GM23338 (cell line): ENCODE results near the gene PRSS36. TPM values are rescaled to one million over a fixed set of nuclear protein-coding genes. Genes with fewer than 3 reads are reported as not detected.

Experiments
- ATAC-seq: fragments of 200-7000 bp; cut with Tn5 transposase; 3 replicates; pipeline ENCODE4 v1.9.1; 2020
- DNase-seq: peaks from one replicate; pipeline ENCODE4 v3.0.0-alpha.2; 2015; ENCODE audit warnings: low spot score
- H2AFZ ChIP-seq: fragments of 200-600 bp; sonication (generic); 2 replicates; pipeline ENCODE4 v1.8.0; 2016; ENCODE audit warnings: antibody characterized with exemption, mild to moderate bottlenecking, moderate library complexity
- H3F3A ChIP-seq: fragments of 200-600 bp; sonication (generic); replicated peaks from 2 replicates; pipeline ENCODE4 v1.8.0; 2017; ENCODE audit warnings: antibody characterized with exemption, mixed run types, low read depth
- H3K27ac ChIP-seq: fragments of 200-600 bp; sonication (generic); 2 replicates; pipeline ENCODE4 v1.6.1; 2016; ENCODE audit warnings: low read depth
- H3K27me3 ChIP-seq: fragments of 200-600 bp; sonication (generic); 2 replicates; pipeline ENCODE4 v1.8.0; 2016; ENCODE audit warnings: mild to moderate bottlenecking, mixed run types, moderate library complexity; ENCODE audit not compliant: insufficient read depth
- H3K36me3 ChIP-seq: fragments of 200-600 bp; sonication (generic); 2 replicates; pipeline ENCODE4 v1.8.0; 2016; ENCODE audit warnings: mild to moderate bottlenecking; ENCODE audit not compliant: insufficient read depth
- H3K4me1 ChIP-seq: fragments of 200-600 bp; sonication (generic); 2 replicates; pipeline ENCODE4 v1.8.0; 2016; ENCODE audit warnings: mild to moderate bottlenecking, moderate library complexity; ENCODE audit not compliant: insufficient read depth
- H3K4me2 ChIP-seq: fragments of 200-600 bp; sonication (generic); 2 replicates; pipeline ENCODE4 v1.7.1; 2017; ENCODE audit warnings: mixed run types
- H3K4me3 ChIP-seq: fragments of 200-600 bp; sonication (generic); 2 replicates; pipeline ENCODE4 v1.6.1; 2016; ENCODE audit warnings: mixed run types
- H3K79me2 ChIP-seq: fragments of 200-600 bp; sonication (generic); replicated peaks from 2 replicates; pipeline ENCODE4 v1.8.0; 2017; ENCODE audit warnings: mild to moderate bottlenecking; ENCODE audit not compliant: insufficient read depth
- H3K9me2 ChIP-seq: fragments of 200-600 bp; sonication (generic); 2 replicates; pipeline ENCODE4 v1.8.0; 2017; ENCODE audit not compliant: insufficient read depth
- H4K20me1 ChIP-seq: fragments of 200-600 bp; sonication (generic); replicated peaks from 2 replicates; pipeline ENCODE4 v1.8.0; 2017; ENCODE audit warnings: mild to moderate bottlenecking; ENCODE audit not compliant: insufficient read depth
- H3K27ac Mint-ChIP-seq: 2 replicates; pipeline ENCODE4 v1.8.0; 2020; ENCODE audit warnings: inconsistent platforms, mild to moderate bottlenecking, moderate library complexity, mixed read lengths
- H3K27me3 Mint-ChIP-seq: 3 replicates; pipeline ENCODE4 v1.8.0; 2022; ENCODE audit warnings: low read depth, mild to moderate bottlenecking, moderate library complexity, mixed read lengths, inconsistent platforms; ENCODE audit not compliant: insufficient read depth, poor library complexity
- H3K36me3 Mint-ChIP-seq: 3 replicates; pipeline ENCODE4 v1.8.0; 2021; ENCODE audit warnings: low read depth, mild to moderate bottlenecking, inconsistent platforms, moderate library complexity, mixed read lengths
- H3K4me1 Mint-ChIP-seq: 3 replicates; pipeline ENCODE4 v1.8.0; 2020; ENCODE audit warnings: mild to moderate bottlenecking, inconsistent platforms, mixed read lengths
- H3K4me3 Mint-ChIP-seq: 3 replicates; pipeline ENCODE4 v1.8.0; 2021; ENCODE audit warnings: moderate library complexity, mild to moderate bottlenecking, inconsistent platforms, mixed read lengths
- H3K9me3 Mint-ChIP-seq: 3 replicates; pipeline ENCODE4 v1.8.0; 2020; ENCODE audit warnings: moderate library complexity, mild to moderate bottlenecking, inconsistent platforms, mixed read lengths
- CREB1 ChIP-seq: fragments of 250-450 bp; sonication (Bioruptor Pico); IDR thresholded peaks from 2 replicates; pipeline ENCODE4 v1.5.0; 2020; ENCODE audit warnings: low read depth, mild to moderate bottlenecking, moderate library complexity
- CTCF ChIP-seq, 2 experiments: fragments of 200-600 bp in 1 of 2; sonication (generic) in 1 of 2; conservative IDR thresholded peaks; 2 replicates each; pipeline versions ENCODE4 v1.5.1 to v1.6.1; 2016 to 2017; ENCODE audit warnings: antibody characterized with exemption in 2 of 2, low read depth in 2 of 2, mild to moderate bottlenecking in 2 of 2, moderate library complexity in 1 of 2
- EZH2 ChIP-seq: fragments of 200-600 bp; sonication (generic); IDR thresholded peaks from one replicate; pipeline ENCODE4 v1.8.0; 2017; ENCODE audit warnings: antibody characterized with exemption, mild to moderate bottlenecking, low read depth; ENCODE audit not compliant: unreplicated experiment
- JUNB ChIP-seq: IDR thresholded peaks from one replicate; pipeline ENCODE4 v1.6.1; 2016; ENCODE audit warnings: antibody characterized with exemption; ENCODE audit not compliant: unreplicated experiment
- ZNF114 ChIP-seq: fragments of 250-450 bp; sonication (Bioruptor Pico); IDR thresholded peaks from 2 replicates; pipeline ENCODE4 v1.5.0; 2020; ENCODE audit warnings: mild to moderate bottlenecking, moderate library complexity
- ZNF331 ChIP-seq: fragments of 250-450 bp; sonication (Bioruptor Pico); IDR thresholded peaks from 2 replicates; pipeline ENCODE4 v1.5.0; 2020; ENCODE audit warnings: low read depth, mild to moderate bottlenecking, moderate library complexity
- polyA plus RNA-seq: library from polyadenylated mRNA; unstranded; fragments of >200 nt; fragmentation: Nextera tagmentation; extraction: Ambion mirVana; gene quantifications from 2 replicates; pipeline ENCODE4 v1.2.1, GENCODE V29; 2016
- total RNA-seq: library from RNA; depleted of rRNA; stranded (reverse); fragments of >200 nt; shearing (Covaris generic); gene quantifications from 2 replicates; pipeline ENCODE4 v1.2.3, GENCODE V29; 2014

Gene PRSS36
- total and polyA plus RNA-seq, 2 experiments from 2014 or later: 0.91 to 1.4 TPM

- TF ChIP-seq JUNB (no peak), EZH2 (no peak), ZNF114 (CRISPR knock-in tag) (no peak), ZNF331 (CRISPR knock-in tag) (no peak)
- H3K4me3 Mint-ChIP-seq: peak overlapping the region; percentile 37; the same call in 2 of the 3 replicates
- H3K4me3 ChIP-seq: peak overlapping the region; percentile 61
Measured at GRCh38 chr16:31143011-31143693, 6.7 kb downstream of the PRSS36 start.

GRCh38 chr16:31142109-31143010 lies 7.5 kb downstream of the PRSS36 start:
- peak overlapping the region; percentile 61 for H3K4me3 ChIP-seq
- Mint-ChIP-seq H3K27ac (peak overlapping the region; percentile 95), H3K9me3 (no peaks in the 10 kb centered on the region; the same call in 2 of the 3 replicates), H3K27me3 (peaks cover 42% of the 10 kb centered on the region), H3K36me3 (no peaks in the 10 kb centered on the region; the same call in 2 of the 3 replicates), H3K4me3 (peak overlapping the region; percentile 70), H3K4me1 (peaks cover 31% of the 10 kb centered on the region)
- DNase-seq: peak; percentile 100
- peaks cover 22% of the 10 kb centered on the region for H3K4me1 ChIP-seq
- H4K20me1 ChIP-seq: no peaks in the 10 kb centered on the region
- peak overlapping the region; percentile 87 for H2AFZ ChIP-seq
- peaks cover 34% of the 10 kb centered on the region for H3K27me3 ChIP-seq
- H3F3A ChIP-seq: 0 out of 2 replicates have a peak, but pooled peaks cover 11% of the 10 kb centered on the region
- peak; percentile 79 for ATAC-seq
- H3K4me2 ChIP-seq: peak overlapping the region; percentile 84
- no peaks in the 10 kb centered on the region for H3K36me3 ChIP-seq
- no peaks in the 10 kb centered on the region for H3K9me2 ChIP-seq
- TF ChIP-seq ZNF114 (CRISPR knock-in tag) (no peak), CREB1 (CRISPR knock-in tag) (peak; percentile 45), CTCF (conservative IDR thresholded peaks at IDR 0.05; ENCODE audit: low read depth in 2 of 2) (peak; percentile 77 to 88)
- H3K27ac ChIP-seq: peak overlapping the region; percentile 80
- no peaks in the 10 kb centered on the region for H3K79me2 ChIP-seq

More at GRCh38 chr16:31143011-31143693, 6.7 kb downstream of the PRSS36 start:
- Histone ChIP-seq H3K4me1 (peaks cover 26% of the 10 kb centered on the region), H3F3A (0 out of 2 replicates have a peak, but pooled peaks cover 11% of the 10 kb centered on the region), H3K27ac (no peak overlapping the region), H3K79me2 (no peaks in the 10 kb centered on the region), H3K36me3 (no peaks in the 10 kb centered on the region; the same call in 1 of the 2 replicates), H3K9me2 (no peaks in the 10 kb centered on the region), H2AFZ (peak overlapping the region; percentile 87), H3K27me3 (peaks cover 41% of the 10 kb centered on the region), H4K20me1 (no peaks in the 10 kb centered on the region), H3K4me2 (peak overlapping the region; percentile 84)
- DNase-seq (peak; percentile 36), ATAC-seq (no peak; the same call in 2 of the 3 replicates)
- no peak overlapping the region for H3K27ac Mint-ChIP-seq
- no peaks in the 10 kb centered on the region; the same call in 2 of the 3 replicates for H3K9me3 Mint-ChIP-seq
- peaks cover 35% of the 10 kb centered on the region for H3K4me1 Mint-ChIP-seq
- H3K27me3 Mint-ChIP-seq: peaks cover 43% of the 10 kb centered on the region
- no peaks in the 10 kb centered on the region; the same call in 2 of the 3 replicates for H3K36me3 Mint-ChIP-seq
